ENCODE data around the gene CH25H.

DNA sequence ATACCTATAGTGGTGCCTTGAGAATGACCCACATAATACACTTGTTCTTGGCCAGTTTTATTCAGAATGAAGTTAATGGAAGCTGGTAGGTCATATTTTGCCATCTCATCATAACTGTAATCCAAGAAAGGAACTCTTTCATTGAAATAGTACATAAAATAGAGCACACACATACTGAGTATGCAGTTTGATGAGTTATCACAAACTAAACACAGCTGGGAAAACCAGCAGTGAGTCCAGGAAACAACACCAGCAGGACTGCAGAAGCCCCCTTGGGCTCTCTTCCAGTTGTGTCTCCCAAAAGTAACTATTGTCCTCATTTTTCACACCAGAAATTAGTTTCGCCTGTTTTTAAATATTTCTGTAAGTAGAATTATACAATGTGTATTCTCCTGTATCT, 19.8 kb upstream of the CH25H start:
- TF ChIP-seq, protein P1, sequence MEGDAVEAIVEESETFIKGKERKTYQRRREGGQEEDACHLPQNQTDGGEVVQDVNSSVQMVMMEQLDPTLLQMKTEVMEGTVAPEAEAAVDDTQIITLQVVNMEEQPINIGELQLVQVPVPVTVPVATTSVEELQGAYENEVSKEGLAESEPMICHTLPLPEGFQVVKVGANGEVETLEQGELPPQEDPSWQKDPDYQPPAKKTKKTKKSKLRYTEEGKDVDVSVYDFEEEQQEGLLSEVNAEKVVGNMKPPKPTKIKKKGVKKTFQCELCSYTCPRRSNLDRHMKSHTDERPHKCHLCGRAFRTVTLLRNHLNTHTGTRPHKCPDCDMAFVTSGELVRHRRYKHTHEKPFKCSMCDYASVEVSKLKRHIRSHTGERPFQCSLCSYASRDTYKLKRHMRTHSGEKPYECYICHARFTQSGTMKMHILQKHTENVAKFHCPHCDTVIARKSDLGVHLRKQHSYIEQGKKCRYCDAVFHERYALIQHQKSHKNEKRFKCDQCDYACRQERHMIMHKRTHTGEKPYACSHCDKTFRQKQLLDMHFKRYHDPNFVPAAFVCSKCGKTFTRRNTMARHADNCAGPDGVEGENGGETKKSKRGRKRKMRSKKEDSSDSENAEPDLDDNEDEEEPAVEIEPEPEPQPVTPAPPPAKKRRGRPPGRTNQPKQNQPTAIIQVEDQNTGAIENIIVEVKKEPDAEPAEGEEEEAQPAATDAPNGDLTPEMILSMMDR (IDR thresholded peaks at IDR 0.05), result no peak
- no peak for TF ChIP-seq POLR2A (IDR thresholded peaks at IDR 0.05)
- no peak for TF ChIP-seq EP300 (IDR thresholded peaks at IDR 0.05)
- no peak for TF ChIP-seq POLR2AphosphoS5 (IDR thresholded peaks at IDR 0.05)
